Erythroblast (primary cell): ENCODE data around the gene FAM83B.

Source experiments
- GATA1 ChIP-seq: IDR thresholded peaks from 2 replicates; pipeline ENCODE4 v1.6.1; 2011; ENCODE audit warnings: low read depth, mild to moderate bottlenecking, control low read depth, low read length, moderate library complexity
- POLR2A ChIP-seq: IDR thresholded peaks from 2 replicates; pipeline ENCODE4 v1.6.1; 2011; ENCODE audit warnings: mild to moderate bottlenecking, low read length

DNA sequence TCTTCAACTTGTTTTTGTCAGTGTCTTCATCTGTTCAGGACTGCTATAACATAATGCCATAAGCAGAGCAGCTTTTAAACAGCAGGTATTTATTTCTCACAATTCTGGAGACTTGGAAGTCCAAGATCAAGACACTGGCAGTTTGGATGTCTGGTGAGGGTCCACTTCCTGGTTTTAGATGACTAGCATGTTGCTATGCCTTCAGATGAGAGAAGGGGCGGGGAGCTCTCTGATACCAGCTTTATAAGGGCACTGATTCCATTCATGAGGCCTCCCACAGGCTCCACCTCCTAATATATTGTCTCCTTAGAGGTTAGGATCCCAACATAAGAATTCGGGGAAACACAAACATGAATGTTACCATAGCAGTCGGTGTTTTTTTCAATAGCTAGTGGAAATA is 52.9 kb downstream of the FAM83B start:
- TF ChIP-seq POLR2A (no peak), GATA1 (no peak)
